Erythroblast (primary cell): ENCODE results near the gene CRYL1.

Experiments
- GATA1 ChIP-seq: IDR thresholded peaks from 2 replicates; pipeline ENCODE4 v1.6.1; 2011; ENCODE audit warnings: low read depth, mild to moderate bottlenecking, control low read depth, low read length, moderate library complexity
- POLR2A ChIP-seq: IDR thresholded peaks from 2 replicates; pipeline ENCODE4 v1.6.1; 2011; ENCODE audit warnings: mild to moderate bottlenecking, low read length

GRCh38 chr13:20461860-20462532 lies 63.7 kb downstream of the CRYL1 start:
- no peak for TF ChIP-seq POLR2A
- TF ChIP-seq GATA1: no peak
